Nephron (organoid): ENCODE data around the gene RPA3.

Source experiments
- H3K27ac Mint-ChIP-seq, 3 experiments: 2 replicates each; pipeline ENCODE4 v1.8.0; 2020; ENCODE audit warnings: mixed read lengths in 3 of 3, mild to moderate bottlenecking in 2 of 3, moderate library complexity in 1 of 3
- H3K27me3 Mint-ChIP-seq: 2 replicates; pipeline ENCODE4 v1.8.0; 2021; ENCODE audit warnings: low read depth, mild to moderate bottlenecking, moderate library complexity, mixed read lengths
- H3K36me3 Mint-ChIP-seq: 2 replicates; pipeline ENCODE4 v1.8.0; 2020; ENCODE audit warnings: low read depth, mixed read lengths
- H3K4me1 Mint-ChIP-seq: 2 replicates; pipeline ENCODE4 v1.8.0; 2020; ENCODE audit warnings: mixed read lengths
- H3K4me3 Mint-ChIP-seq, 3 experiments: 2 replicates each; pipeline ENCODE4 v1.8.0; 2020; ENCODE audit warnings: mild to moderate bottlenecking in 3 of 3, mixed read lengths in 3 of 3, moderate library complexity in 2 of 3
- H3K9me3 Mint-ChIP-seq: 2 replicates; pipeline ENCODE4 v1.8.0; 2020; ENCODE audit warnings: mixed read lengths
- CTCF ChIP-seq, 3 experiments: fragments of 200-600 bp; sonication (generic); IDR thresholded peaks; one replicate each; pipeline ENCODE4 v1.5.0; 2021; ENCODE audit warnings: antibody characterized with exemption in 3 of 3; ENCODE audit not compliant: unreplicated experiment in 3 of 3

RPA3 gene

GRCh38 chr7:7761340-7761973 lies 43.0 kb upstream of the RPA3 start:
- H3K27ac Mint-ChIP-seq: no peak overlapping the region
- H3K4me1 Mint-ChIP-seq: no peaks in the 10 kb centered on the region
- H3K9me3 Mint-ChIP-seq: no peaks in the 10 kb centered on the region
- H3K36me3 Mint-ChIP-seq: no peaks in the 10 kb centered on the region
- peak in 2 of 3 experiments; percentile 4 to 41 for TF ChIP-seq CTCF (IDR thresholded peaks at IDR 0.05; ENCODE audit: unreplicated experiment in 3 of 3)
- H3K4me3 Mint-ChIP-seq: peak overlapping the region in 1 of 3 experiments; percentile 15
- H3K27me3 Mint-ChIP-seq: no peaks in the 10 kb centered on the region

GRCh38 chr7:7757576-7757975 lies 39.2 kb upstream of the RPA3 start:
- no peaks in the 10 kb centered on the region for H3K4me1 Mint-ChIP-seq
- H3K27ac Mint-ChIP-seq: no peak overlapping the region
- no peak for TF ChIP-seq CTCF (IDR thresholded peaks at IDR 0.05; ENCODE audit: unreplicated experiment in 3 of 3)
- H3K4me3 Mint-ChIP-seq: no peak overlapping the region
- H3K36me3 Mint-ChIP-seq: no peaks in the 10 kb centered on the region
- no peaks in the 10 kb centered on the region for H3K9me3 Mint-ChIP-seq
- H3K27me3 Mint-ChIP-seq: no peaks in the 10 kb centered on the region

GRCh38 chr7:7756577-7756976 lies 38.2 kb upstream of the RPA3 start:
- Mint-ChIP-seq H3K4me1 (no peaks in the 10 kb centered on the region), H3K27ac (no peak overlapping the region), H3K36me3 (no peaks in the 10 kb centered on the region), H3K4me3 (no peak overlapping the region), H3K9me3 (no peaks in the 10 kb centered on the region), H3K27me3 (no peaks in the 10 kb centered on the region)
- TF ChIP-seq CTCF (IDR thresholded peaks at IDR 0.05; ENCODE audit: unreplicated experiment in 3 of 3): no peak

- Mint-ChIP-seq H3K4me1 (no peaks in the 10 kb centered on the region), H3K27me3 (no peaks in the 10 kb centered on the region), H3K4me3 (no peak overlapping the region), H3K36me3 (no peaks in the 10 kb centered on the region), H3K27ac (no peak overlapping the region), H3K9me3 (no peaks in the 10 kb centered on the region)
- TF ChIP-seq CTCF (IDR thresholded peaks at IDR 0.05; ENCODE audit: unreplicated experiment in 3 of 3): no peak
Observed at GRCh38 chr7:7751243-7752092, 33.1 kb upstream of the RPA3 start.

GRCh38 chr7:7750571-7751242 lies 32.3 kb upstream of the RPA3 start:
- no peak for TF ChIP-seq CTCF (IDR thresholded peaks at IDR 0.05; ENCODE audit: unreplicated experiment in 3 of 3)
- H3K9me3 Mint-ChIP-seq: no peaks in the 10 kb centered on the region
- H3K4me1 Mint-ChIP-seq: no peaks in the 10 kb centered on the region
- H3K36me3 Mint-ChIP-seq: no peaks in the 10 kb centered on the region
- H3K4me3 Mint-ChIP-seq: no peak overlapping the region
- no peaks in the 10 kb centered on the region for H3K27me3 Mint-ChIP-seq
- no peak overlapping the region for H3K27ac Mint-ChIP-seq
